CD4-positive, alpha-beta T cell treated with Interleukin-17A for 4 hours (primary cell): ENCODE measurements around the gene ATXN1.
"Not testable (repeated sequence)": the region's sequence is repeated elsewhere in the genome, so short reads cannot be mapped to it uniquely, and the experiment has no call there.

Source experiments
- DNase-seq: peaks from one replicate; pipeline ENCODE4 v3.0.0-alpha.2; 2020; ENCODE audit warnings: mixed read lengths

The ATXN1 gene

DNA sequence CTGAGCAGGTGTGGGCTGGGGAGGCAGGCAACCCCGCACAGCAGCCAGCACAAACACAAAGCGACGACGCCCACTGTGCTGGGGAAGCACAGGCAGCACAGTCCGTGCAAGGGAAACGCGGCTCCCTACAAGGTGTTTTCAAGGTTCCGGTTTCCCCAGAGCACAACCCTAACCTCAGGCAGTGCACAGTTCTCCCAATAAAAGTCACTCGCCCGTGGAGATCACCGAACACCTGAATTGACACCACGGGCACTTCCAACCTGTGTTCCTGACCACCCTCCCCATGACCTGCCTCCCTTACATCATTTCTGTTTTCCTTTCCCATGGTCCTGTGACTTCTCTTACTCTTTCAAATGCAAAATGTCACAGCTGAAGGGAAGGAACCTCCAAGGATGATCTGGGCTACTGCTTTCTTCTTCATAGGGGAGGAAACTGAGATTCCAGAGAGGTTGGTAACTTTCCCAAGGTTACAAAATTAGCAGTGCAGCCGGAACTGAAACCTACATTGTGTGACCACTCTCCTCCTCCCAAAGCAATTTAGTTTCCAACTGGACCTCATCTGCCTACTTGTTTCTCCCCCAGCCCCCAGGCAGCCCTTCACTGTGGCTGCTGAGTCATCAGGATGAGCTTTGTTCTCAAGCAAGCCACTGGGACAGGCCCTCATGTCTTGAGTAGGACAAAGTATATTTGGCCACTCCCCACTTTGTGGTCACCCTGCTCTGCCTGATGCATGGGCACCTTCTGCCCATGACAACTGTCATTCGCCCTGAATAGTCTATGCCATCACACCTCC is 125.3 kb downstream of the ATXN1 start:
- no peak for DNase-seq

DNA sequence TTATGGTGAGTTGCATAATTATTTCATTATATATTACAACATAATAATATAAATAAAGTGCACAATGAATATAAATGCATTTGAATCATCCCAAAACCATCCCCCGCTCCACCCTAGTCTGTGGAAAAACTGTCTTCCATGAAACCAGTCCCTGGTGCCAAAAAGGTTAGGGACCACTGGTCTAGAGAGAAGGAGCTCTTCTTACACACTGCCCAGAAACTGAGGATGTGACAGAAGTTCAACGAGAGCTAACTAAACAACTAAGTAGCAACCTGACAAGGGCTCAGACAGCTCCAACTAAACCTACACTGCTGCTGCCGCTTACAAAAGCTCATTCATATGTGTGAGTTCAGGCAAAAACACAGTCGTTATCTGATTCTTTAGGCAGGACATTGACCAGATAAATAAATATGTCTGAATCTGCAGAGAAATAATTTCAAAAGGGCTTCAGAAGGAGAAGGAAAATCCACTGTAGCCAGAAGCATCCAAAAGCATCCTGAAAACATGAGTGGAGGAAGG is 125.9 kb downstream of the ATXN1 start:
- no peak for DNase-seq

DNA sequence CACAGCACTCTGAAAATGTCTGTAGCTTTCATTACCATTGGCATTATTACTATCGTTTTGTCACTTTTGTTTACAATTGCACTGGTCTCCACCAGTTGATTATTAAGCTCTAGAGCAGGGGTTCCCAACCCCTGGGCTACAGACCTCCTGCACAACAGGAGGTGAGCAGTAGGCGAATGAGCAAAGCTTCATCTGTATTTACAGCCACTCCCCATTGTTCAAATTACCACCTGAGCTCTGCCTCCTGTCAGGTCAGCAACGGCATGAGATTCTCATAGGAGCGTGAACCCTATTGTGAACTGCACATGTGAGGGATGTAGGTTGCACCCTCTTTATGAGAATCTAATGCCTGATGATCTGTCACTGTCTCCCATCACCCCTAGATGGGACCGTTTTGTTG is 126.4 kb downstream of the ATXN1 start:
- DNase-seq, result no peak

DNA sequence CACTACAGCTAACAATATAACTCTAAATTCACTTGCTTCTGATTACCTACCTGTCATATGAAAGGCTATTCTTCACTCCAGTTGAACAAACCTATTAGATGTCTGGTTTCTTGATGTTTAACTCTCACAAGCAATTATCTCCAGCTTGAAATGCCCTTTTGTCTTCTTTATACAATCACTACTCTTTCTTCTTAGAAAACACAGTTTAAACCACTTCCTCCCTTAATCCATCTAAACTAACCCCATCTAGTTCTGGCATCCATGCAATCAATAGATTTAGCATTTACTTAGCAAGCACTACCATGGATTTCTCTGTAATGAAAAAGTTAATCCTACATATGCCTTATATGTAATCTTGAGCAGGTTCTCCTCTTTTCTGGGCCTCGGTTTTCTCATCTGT is 127.3 kb downstream of the ATXN1 start:
- DNase-seq, result no peak

DNA sequence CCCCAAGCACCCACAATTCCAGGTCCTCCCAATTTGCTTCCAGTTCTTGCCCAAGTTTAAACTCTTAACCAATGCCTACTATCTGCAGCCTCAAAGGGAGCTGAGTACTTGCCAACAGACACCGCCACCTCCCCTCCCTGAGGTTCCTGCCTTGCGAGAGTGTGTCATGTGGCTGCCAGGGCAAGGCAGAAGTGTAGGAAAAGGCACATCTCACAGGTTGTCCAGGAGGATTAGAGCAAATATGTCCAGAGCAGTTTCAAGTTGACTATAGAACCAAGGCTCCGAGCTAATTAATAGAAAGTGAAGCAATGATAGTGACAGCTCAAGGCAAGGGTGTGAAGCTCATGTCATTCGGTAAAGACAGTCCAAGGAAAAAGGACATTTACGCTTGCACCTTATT is 127.8 kb downstream of the ATXN1 start:
- DNase-seq, result no peak

DNA sequence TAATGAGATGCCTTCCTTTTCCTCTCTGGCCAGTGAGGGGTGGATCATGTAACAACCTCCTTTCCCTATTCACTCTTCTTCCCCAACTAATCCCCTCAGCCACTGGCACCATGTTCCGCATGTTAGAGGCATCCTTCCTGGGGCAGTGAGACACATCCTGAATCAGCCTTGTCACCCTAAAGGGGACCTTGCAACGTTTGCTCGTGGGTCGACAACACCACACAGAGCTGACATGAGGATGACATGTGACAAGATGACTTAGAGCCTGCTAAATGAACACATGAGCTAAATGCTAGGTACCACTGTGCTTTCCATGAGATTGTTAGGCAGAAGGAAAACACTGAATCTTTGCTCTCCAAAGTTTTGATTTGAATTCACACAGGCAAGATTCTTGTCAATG is 129.2 kb downstream of the ATXN1 start:
- DNase-seq, result no peak

DNA sequence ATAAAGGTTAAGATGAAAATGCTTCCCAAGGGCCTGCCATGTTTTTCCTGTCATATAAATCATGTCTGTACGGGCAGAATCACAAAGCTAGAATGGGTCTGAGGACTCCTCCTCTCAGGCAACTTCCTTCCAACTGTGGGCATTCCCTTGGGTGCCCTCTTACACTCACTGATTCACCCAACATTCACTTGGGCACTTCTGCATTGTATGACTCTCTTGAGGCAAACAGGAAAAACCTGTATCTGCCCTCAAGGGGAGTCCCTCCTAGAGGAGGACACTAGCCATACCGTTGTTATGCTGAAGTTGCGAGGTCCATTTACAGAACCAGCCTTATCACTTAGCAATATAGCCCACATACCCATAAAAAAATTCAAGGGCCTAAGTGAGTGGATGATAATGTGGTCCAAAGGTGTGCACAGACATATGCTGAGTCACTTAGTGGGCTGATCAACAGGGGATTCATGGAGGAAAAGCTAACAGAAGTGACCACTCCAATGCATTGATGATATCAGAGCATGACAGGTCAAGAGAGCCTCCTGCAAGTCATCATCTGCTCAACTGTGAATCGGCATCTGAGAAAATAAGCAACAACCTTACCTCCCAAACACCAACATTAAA is 131.1 kb downstream of the ATXN1 start:
- DNase-seq, result no peak

DNA sequence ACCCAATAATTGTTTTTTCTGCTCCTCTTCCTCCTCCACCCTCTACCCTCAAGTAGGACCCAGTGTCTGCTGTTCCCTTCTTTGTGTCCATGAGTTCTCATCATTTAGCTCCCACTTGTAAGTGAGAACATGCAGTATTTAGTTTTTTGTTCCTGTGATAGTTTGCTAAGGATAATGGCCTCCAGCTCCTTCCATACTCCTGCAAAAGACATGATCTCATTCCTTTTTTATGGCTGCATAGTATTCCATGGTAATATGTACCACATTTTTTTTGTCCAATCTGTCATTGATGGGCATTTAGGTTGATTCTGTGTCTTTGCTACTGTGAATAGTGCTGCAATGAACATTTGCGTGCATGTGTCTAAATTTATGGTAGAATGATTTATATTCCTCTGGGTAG is 132.7 kb downstream of the ATXN1 start:
- DNase-seq, result not testable (repeated sequence)

DNA sequence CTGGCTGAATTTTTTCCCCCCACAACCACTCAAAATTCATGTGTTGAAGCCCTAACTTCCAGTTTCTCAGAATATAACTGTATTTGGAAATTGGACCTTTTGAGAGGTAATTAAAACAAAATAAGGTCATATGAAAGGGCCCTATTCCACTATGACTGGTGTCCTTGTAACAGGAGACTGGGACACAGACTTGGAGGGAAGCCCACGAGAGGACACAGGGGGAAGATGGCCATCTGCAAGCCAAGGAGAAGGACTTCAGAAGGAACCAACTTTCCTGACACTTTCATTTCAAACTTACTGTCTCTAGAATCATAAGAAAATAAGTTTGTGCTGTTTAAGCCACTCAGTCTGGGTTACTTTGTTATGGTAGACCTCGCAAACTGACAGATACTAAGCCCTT is 134.6 kb downstream of the ATXN1 start:
- no peak for DNase-seq

DNA sequence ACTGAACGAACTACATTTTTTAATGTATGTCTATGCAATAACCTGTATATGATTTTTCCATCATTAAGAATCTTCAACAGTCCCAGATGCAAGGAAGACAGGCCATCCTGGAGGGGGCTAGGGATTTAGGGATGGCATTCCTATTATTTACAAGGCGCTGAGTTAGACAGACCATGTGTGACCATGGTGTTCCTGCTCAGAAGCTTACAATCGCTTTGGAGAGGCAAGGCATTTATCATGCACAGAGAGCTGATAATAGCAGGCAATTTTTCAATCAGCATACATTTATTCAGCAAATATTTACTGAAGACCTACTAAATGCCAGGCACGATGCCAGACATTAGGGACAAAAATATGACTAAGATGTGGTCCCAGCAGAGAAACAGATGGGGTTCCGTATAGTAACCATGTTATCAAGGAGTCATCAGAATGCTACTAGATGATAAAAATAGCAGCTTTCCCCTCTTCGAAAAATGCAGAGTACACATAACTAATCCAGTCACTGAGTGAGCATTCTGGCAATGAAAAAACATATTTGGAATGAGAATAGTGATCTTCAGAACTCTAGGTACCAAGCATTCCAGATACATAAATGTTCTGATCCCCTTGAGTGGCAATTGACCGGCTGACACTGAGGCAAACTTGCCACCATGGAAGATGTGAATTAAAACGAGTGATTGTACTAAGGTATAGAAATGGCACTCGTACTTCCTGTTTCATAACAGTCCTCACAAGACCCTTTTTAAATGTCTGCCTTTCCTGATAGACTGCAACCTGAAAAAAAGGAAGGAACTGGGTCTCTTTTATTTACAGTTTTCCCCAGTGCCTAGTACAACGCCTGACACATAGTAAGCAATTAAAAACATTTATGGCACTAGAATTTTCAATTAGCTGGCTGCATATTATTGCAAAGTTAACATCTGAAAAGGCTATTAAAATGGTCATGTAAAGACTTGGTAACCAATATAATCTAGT is 135.7 kb downstream of the ATXN1 start:
- DNase-seq, result no peak

DNA sequence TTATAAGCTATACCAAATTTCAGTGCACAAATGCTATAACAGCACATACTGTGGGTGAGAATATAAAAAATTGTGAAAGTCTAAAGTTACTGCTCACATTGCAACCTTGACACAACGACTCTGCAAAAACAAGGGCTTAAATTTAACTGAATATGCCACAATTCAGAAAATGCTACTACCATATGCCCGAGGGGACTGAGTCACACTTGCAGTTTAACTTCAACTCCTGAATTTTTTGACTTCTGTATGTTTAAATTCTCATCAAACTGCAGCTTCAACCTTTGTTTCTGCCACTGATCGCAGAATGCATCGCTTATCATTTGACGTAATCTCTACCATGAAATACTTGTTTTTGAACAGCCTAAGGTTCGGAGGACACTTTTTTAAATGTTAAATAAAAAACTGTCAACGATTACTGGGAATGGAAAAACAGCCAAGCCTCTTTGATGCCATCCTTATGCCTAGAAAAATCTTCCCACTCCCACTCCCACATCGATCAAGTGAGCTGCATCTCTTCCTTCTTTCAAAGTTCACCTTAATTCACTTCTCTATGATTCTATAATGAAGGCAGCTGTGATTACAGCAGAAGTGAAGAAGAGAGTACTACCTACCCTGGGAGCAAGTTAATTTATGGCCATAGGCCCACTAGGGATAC is 136.5 kb downstream of the ATXN1 start:
- DNase-seq, result no peak

DNA sequence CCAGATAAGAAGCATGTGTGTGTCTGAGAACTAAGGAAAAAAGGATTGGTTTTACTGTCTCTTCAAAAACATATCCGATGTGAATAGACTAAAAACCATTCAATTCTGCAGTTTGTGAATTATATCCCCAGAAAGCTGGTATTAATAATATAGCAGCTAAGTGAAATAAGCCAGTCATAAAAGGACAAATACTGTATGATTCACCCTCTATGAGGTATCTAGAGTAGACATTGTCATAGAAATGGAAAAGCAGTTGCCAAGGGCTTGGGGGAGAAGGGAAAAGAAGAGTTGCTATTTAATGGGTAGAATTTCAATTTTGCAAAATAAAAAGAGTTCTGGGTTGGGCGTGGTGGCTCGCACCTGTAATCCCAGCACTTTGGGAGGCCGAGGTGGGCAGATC is 137.5 kb downstream of the ATXN1 start:
- DNase-seq, result no peak

DNA sequence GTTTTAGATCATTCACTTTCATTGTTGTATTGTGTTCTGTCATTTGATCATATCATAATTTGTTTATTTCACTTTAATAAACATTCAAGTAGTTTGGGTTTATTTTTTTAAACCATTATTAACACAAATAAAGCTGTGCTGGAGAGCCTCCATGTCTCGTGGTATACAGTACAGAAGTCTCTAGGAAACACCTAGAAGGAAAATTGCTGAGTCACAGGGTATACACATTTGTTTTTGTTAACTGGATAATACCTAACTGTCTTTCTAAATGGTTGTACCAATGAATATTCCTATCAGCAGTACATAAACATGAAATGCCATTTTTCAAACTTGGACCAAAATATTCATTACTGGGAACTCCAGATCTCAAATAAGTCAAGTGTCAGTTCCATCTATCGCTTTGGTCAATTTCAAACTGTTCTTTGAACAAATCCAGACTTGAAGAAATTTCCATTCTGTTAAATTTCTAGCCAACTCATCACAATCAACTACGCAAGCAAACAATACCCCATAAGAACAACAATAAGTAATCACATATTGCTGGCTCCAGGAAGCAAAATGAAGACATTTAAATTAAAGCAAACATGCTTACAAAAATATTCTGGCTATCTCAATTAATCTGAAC is 138.1 kb downstream of the ATXN1 start:
- no peak for DNase-seq

DNA sequence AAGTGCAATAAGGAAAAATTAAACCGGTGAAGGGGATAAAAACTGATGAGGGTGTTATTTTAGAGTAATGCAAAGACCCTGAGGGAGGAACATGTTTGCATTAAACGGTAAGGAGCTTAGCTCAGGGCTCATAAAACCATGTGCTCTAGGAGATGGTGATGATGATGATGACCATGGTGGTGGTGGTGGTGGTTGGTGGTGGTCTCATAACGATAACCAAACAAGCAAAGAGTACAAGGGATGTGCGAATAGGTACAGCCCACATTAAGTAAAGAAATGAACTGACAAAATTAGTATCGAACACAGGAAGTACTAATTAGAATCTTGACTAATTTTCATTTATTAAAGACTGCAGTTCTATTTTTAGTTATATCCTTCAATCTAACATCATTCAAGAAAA is 139.1 kb downstream of the ATXN1 start:
- DNase-seq, result no peak

DNA sequence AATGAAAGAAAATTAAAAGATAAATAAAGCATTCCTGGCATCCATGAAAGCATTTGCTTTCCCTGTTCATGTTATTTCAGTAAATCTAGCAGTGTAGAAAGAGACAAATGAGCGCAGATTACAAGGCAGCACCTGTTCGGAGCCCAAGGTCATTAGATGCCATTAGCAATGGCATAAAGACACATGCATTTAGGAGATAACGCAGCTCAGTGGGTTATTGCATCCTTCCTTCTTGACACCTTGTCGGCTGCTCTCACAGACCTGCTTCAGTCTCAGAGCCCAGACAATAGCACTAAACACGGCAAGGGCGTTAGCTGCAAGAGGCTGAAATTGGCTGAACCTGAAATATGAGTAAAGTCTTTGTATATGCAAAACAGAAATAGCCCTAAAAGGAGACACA is 140.3 kb downstream of the ATXN1 start:
- no peak for DNase-seq

DNA sequence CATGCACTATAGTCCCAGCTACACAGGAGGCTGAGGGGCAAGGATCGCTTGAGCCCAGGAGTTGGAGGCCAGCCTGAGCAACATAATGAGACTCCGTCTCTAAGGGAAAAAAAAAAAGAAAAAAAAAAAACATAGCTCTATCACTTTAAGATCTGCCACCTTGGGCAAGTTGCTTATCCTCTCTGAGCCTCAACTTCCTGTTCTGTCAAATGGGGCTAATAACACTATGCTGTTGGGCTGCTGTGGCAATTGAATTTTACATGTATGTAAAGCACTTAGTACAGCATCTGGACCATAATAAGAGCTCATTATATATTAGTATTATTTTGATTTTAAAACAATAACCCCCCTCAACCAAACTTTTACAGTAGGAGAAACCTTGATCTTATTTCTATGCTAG is 141.5 kb downstream of the ATXN1 start:
- DNase-seq, result no peak

DNA sequence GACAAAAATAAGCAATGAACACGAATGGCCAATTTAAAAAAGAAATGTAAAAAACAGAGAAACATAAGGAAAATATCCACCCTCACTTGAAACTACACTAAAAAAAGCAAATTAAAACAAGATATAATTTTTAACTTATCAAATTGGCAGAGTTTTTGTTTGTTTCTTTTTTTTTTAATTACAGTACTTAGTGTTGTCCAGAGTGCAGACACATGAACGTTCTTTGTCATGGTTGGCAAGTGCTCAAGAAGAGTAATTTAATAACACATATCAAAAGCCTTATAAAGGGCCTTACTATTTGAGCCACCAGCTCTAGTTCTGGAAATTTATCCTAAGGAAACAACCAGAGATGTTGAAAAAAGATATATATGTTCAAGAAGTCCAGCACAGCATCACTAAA is 142.3 kb downstream of the ATXN1 start:
- no peak for DNase-seq

DNA sequence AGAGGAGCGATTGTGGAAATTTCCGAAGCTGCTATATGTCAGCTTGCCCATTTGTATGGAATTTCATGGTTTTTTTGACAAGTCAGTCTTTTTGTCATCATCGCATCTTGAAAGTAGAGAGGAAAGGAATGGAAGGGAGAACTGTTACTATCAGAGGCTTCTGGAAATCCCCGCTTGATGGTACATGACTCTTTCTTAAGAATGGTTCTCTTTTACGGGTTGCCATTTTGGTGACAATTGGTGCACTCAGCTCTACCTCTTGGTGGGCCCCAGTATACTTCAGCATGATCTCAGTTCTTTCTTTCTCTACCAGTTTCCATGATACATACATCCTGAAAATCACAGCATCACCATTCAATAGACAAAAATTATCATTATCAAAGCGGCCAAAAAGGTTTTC is 146.0 kb downstream of the ATXN1 start:
- not testable (repeated sequence) for DNase-seq

DNA sequence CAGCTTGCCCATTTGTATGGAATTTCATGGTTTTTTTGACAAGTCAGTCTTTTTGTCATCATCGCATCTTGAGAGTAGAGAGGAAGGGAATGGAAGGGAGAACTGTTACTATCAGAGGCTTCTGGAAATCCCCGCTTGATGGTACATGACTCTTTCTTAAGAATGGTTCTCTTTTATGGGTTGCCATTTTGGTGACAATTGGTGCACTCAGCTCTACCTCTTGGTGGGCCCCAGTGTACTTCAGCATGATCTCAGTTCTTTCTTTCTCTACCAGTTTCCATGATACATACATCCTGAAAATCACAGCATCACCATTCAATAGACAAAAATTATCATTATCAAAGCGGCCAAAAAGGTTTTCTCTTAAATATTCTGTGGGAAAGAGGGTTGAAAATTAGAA is 147.1 kb downstream of the ATXN1 start:
- not testable (repeated sequence) for DNase-seq

DNA sequence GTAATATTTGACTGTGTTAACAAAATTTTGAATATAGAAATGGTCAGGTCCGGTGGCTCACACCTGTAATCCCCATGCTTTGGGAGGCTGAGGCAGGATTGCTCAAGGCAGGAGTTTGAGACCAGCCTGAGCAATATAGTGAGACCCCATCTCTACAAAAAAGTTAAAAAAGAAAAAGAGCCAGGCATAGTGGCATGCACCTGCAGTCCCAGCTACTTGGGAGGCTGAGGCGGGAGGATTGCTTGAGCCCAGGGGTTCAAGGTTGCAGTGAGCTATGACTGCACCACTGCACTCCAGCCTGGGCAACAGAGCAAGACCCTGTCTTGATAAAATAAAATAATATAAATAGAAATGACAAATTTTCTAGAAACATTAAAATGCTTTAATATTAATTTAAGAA is 147.8 kb downstream of the ATXN1 start:
- DNase-seq, result not testable (repeated sequence)

DNA sequence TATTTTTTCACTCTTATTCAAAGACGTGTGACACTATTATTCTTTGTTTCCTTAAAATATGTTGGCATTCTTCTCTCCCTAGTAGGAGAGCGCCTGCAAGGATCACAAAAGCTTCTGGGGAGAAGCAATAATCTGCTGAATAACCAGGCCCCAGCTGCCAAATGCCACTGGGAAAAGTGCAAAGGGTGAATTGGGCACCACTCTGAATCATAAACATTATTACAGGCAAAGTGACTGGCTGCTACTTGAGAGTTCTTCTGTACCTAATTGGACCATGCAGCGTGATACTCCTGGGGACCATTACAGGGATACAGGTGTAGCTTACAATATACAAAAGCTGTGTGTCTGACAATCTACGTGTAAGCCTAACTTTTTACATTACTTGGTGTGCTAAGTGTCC is 152.8 kb downstream of the ATXN1 start:
- DNase-seq, result no peak

DNA sequence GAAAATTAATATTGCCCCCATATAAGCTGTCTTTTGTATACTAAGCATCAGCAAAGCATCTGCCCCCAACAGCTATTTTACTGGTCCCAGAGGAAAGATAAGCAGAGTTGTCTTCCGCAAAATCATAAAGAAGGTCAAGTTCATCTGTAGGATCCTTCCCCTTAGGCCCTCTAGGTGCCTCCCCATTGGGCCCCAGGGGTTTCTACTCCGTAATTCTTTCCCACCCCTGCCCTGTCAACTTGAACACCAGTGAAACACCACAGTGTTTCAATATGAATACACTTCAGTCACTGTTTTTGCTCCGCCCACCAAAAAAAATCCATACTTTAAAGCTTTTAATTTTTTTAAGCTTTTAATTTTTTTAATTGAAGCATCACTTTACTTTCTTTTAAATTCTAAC is 159.2 kb downstream of the ATXN1 start:
- DNase-seq, result no peak
